Prostate gland (tissue), 2 donors: ENCODE measurements around the gene PROX1. TPM values are rescaled to one million over a fixed set of nuclear protein-coding genes. Genes with fewer than 3 reads are reported as not detected.

Experiments used
- DNase-seq: peaks from one replicate; pipeline ENCODE4 v3.0.0-alpha.2; 2019; ENCODE audit warnings: low spot score
- H3K27ac ChIP-seq, 2 donors: fragments of 200-600 bp; sonication (generic); 2 replicates each; pipeline ENCODE4 v1.5.1; 2017 to 2019
- H3K27me3 ChIP-seq: fragments of 200-600 bp; sonication (generic); replicated peaks from 2 replicates; pipeline ENCODE4 v1.5.1; 2019; ENCODE audit not compliant: insufficient read depth
- H3K36me3 ChIP-seq, 2 donors: fragments of 200-600 bp; sonication (generic); 1 replicate in 1 of 2; 2 replicates in 1 of 2; pipeline versions ENCODE4 v1.5.1 to v1.8.1; 2017 to 2019
- H3K4me1 ChIP-seq: fragments of 200-600 bp; sonication (generic); replicated peaks from 2 replicates; pipeline ENCODE4 v1.5.1; 2019
- H3K4me3 ChIP-seq, 2 donors: fragments of 200-600 bp; sonication (generic); 2 replicates each; pipeline ENCODE4 v1.5.1; 2017 to 2019
- H3K9me3 ChIP-seq: fragments of 200-600 bp; sonication (generic); 2 replicates; pipeline ENCODE4 v1.5.1; 2017
- CTCF ChIP-seq, 4 experiments: fragments of 200-600 bp in 2 of 4; fragments of 450-650 bp in 2 of 4; sonication (generic) in 2 of 4; IDR thresholded peaks; 1 replicate in 3 of 4; 2 replicates in 1 of 4; pipeline ENCODE4 v1.5.1; 2016 to 2019; ENCODE audit warnings: antibody characterized with exemption in 4 of 4, mild to moderate bottlenecking in 2 of 4, moderate library complexity in 2 of 4
- POLR2A ChIP-seq: fragments of 450-650 bp; IDR thresholded peaks from one replicate; pipeline ENCODE4 v1.6.1; 2016; ENCODE audit warnings: antibody characterized with exemption, mild to moderate bottlenecking
- POLR2AphosphoS5 ChIP-seq: sonication (generic); formaldehyde crosslinking; IDR thresholded peaks from one replicate; pipeline ENCODE4 v1.6.1; 2017; ENCODE audit warnings: antibody characterized with exemption
- WGBS: methylation state at CpG from one replicate; pipeline ENCODE4 v1.1.5; 2018; 5-methylcytosine and 5-hydroxymethylcytosine counted together
- intact Hi-C: fragments of 100-400 bp; cut with DNase I; formaldehyde crosslinking; loops from one replicate; pipeline ENCODE4 v1.14.2; 2022
- total RNA-seq, 2 donors: library from RNA; depleted of rRNA; stranded (reverse); fragments of >200 nt; gene quantifications; one replicate each; pipeline ENCODE4 v1.1.0, GENCODE V29; 2016

Gene PROX1
- total RNA-seq, 2 donors from 2014 or later: 1.1 to 6.2 TPM

DNA sequence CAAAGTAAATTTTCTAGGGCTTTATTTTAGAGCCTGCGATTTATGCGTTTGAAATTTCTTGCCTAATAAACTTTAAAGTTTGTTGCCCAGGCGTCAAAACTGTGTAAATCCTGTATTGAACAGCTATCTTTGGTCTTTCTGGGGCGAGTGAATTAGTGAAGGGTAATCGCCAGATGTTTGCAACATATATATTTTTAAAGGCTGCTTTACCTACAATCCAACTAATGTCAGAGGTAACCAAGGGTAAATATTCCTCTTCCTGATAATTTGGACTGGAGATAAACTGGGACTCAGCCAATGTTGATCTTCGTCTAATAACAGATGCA, 885 bp upstream of the PROX1 start:
- TF ChIP-seq POLR2A (no peak), CTCF (IDR thresholded peaks at IDR 0.05) (no peak), POLR2AphosphoS5 (no peak)
- no peak overlapping the region for H3K27ac ChIP-seq
- intact Hi-C loops: no loop called here
- no peak for DNase-seq
- WGBS: 17% methylated on average over 6 of the region's 6 CpGs
- H3K9me3 ChIP-seq: no peaks in the 10 kb centered on the region
- peak overlapping the region; percentile 43 to 52 for H3K4me3 ChIP-seq
- no peaks in the 10 kb centered on the region for H3K36me3 ChIP-seq
- H3K4me1 ChIP-seq: peaks cover 6% of the 10 kb centered on the region
- peaks cover 10% of the 10 kb centered on the region for H3K27me3 ChIP-seq

GRCh38 chr1:213987422-213987926, 299 bp upstream of the PROX1 start:
- no peak for TF ChIP-seq POLR2A
- no peak for TF ChIP-seq POLR2AphosphoS5
- no peak for TF ChIP-seq CTCF (IDR thresholded peaks at IDR 0.05)
- Histone ChIP-seq H3K36me3 (no peaks in the 10 kb centered on the region), H3K4me3 (peak overlapping the region; percentile 43 to 52), H3K27ac (peak overlapping the region; percentile 85 to 87), H3K9me3 (no peaks in the 10 kb centered on the region), H3K27me3 (peaks cover 5% of the 10 kb centered on the region), H3K4me1 (peaks cover 4% of the 10 kb centered on the region)
- DNase-seq: no peak
- intact Hi-C loops: no loop called here
- under 1% methylated on average over 28 of the region's 35 CpGs for WGBS

DNA sequence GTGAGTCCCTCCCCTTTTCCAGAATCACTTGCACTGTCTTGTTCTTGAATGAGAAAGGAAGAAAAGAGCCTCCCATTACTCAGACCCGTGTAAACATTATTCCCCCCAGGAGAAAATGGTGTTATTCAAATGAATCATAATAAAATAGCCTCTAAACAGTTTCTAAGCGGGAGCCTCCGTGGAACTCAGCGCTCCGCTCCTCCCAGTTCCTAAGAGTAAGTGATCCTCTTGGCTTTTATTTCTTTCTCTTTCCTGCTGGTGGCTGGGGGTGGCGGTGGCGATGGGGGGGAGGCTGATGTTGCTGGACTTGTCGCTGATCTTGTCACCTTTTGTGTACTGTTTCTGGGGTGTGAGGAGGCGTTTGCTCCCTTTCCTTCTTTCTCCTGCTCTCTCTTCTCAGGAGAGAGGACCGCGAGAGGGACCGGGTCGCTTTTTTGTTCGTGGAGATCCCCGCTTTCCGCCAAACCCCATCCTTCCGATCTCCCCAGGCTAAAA, 781 bp downstream of the PROX1 start:
- WGBS: under 1% methylated on average over 17 of the region's 17 CpGs
- H3K36me3 ChIP-seq: no peaks in the 10 kb centered on the region
- DNase-seq: no peak
- peak overlapping the region; percentile 85 to 87 for H3K27ac ChIP-seq
- H3K4me3 ChIP-seq: peak overlapping the region; percentile 43 to 52
- H3K4me1 ChIP-seq: no peaks in the 10 kb centered on the region
- TF ChIP-seq POLR2A (no peak), CTCF (IDR thresholded peaks at IDR 0.05) (no peak), POLR2AphosphoS5 (no peak)
- no peaks in the 10 kb centered on the region for H3K9me3 ChIP-seq
- H3K27me3 ChIP-seq: no peaks in the 10 kb centered on the region
- intact Hi-C loops: no loop called here

DNA sequence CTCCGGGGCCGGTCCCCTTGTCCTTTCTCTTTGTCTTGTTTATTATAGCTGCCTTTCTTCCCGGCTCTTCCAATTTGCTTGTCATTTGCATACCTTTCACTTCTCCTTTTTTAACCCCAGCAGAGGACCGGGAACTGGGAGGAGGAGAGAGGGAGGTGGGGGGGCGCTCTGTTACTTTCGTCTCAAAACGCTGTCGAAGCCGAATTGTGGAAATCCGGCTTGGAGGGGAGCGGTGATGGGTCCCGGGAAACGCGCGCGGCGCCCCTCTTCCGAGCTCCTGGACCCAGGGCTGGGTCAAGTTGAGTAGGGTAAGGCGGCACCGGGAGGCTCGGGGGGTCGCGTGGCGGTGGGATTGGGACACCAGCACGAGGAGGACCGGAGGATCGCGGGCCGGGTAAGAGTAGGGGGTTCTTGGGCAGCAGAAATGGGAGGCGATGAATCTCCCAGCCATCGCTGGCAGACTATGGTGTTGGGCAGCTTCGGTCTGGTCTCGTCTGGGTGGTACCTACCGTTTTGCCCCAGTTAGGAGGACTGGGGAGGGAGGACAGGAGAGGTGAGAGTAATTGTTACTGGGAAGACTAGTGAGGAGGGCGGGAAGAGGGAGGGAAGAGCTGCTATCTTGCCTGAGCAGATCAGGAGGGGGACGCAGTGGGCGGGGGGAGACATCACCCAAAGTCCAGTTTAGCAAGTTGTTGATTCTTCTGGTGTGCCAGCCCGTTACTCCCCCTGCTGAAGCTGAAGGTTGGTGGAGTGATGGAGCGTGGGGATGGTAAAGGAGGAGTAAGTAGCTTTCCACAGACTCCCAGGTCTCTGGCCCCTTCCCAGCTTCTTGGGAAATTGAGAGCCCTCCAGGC, 1.5 kb downstream of the PROX1 start:
- Histone ChIP-seq H3K4me1 (no peaks in the 10 kb centered on the region), H3K27me3 (no peaks in the 10 kb centered on the region), H3K9me3 (no peaks in the 10 kb centered on the region), H3K4me3 (peak overlapping the region; percentile 43 to 52), H3K27ac (peak overlapping the region; percentile 85 to 87), H3K36me3 (no peaks in the 10 kb centered on the region)
- WGBS: under 1% methylated on average over 39 of the region's 39 CpGs
- TF ChIP-seq POLR2A (no peak), POLR2AphosphoS5 (no peak), CTCF (IDR thresholded peaks at IDR 0.05) (no peak)
- intact Hi-C loops: no loop called here
- DNase-seq: no peak

DNA sequence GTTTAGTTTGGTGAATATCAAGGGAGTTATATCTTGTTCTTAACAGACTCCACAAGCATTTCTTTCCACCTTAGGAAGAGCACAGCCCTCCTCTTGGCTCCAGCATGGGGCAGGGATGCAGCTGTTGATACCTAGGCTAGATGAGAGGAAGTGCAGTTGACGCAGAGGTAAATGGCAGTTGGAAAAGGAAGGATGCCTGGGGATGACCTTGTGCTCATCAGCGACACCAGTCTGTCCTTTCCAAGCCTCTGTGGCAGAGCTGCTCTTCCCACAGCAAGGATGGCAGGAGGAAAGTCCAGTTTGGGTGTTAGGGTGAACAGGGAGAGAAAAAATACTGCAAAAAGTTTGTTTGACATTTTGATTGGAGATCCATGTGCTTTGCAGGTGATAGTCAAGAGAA, 6.2 kb downstream of the PROX1 start:
- Histone ChIP-seq H3K9me3 (no peaks in the 10 kb centered on the region), H3K4me3 (no peak overlapping the region), H3K4me1 (no peaks in the 10 kb centered on the region), H3K36me3 (no peaks in the 10 kb centered on the region), H3K27ac (no peak overlapping the region), H3K27me3 (no peaks in the 10 kb centered on the region)
- no peak for DNase-seq
- TF ChIP-seq CTCF (IDR thresholded peaks at IDR 0.05) (no peak), POLR2AphosphoS5 (no peak), POLR2A (no peak)
- 63% methylated on average over 2 of the region's 2 CpGs for WGBS
- intact Hi-C loops: no loop called here
